Kidney (tissue), 14 donors: ENCODE results near the gene GCNA. TPM values are rescaled to one million over a fixed set of nuclear protein-coding genes. Genes with fewer than 3 reads are reported as not detected.

Experiments used
- DNase-seq, 5 donors: peaks; one replicate each; pipeline ENCODE4 v3.0.0-alpha.2; 2013 to 2020
- FAIRE-seq: peaks from 2 replicates; lab custom pipeline; 2012; peaks lifted over from hg19 to GRCh38; lab: Jason Lieb, UNC
- H3K27ac ChIP-seq, 2 donors: one replicate each; pipeline ENCODE4 v1.7.0; 2013; ENCODE audit warnings: low read depth in 2 of 2, low read length in 2 of 2, inconsistent platforms in 1 of 2
- H3K27me3 ChIP-seq: one replicate; pipeline ENCODE4 v1.7.1; 2013; ENCODE audit warnings: low read length, inconsistent platforms; ENCODE audit not compliant: control insufficient read depth, insufficient read depth
- H3K36me3 ChIP-seq, 3 donors: one replicate each; pipeline versions ENCODE4 v1.7.0 to v1.7.1; 2013; ENCODE audit warnings: low read length in 3 of 3, control low read depth in 1 of 3, inconsistent platforms in 1 of 3; ENCODE audit not compliant: insufficient read depth in 3 of 3, control insufficient read depth in 2 of 3
- H3K4me1 ChIP-seq, 3 donors: one replicate each; pipeline versions ENCODE4 v1.7.0 to v1.7.1; 2013; ENCODE audit warnings: low read length in 3 of 3, inconsistent platforms in 1 of 3, low read depth in 1 of 3; ENCODE audit not compliant: control insufficient read depth in 2 of 3, insufficient read depth in 2 of 3
- H3K4me3 ChIP-seq, 3 donors: one replicate each; pipeline versions ENCODE4 v1.7.0 to v1.8.1; 2013; ENCODE audit warnings: low read length in 3 of 3, control low read depth in 1 of 3, inconsistent platforms in 1 of 3
- H3K9ac ChIP-seq, 3 donors: one replicate each; pipeline versions ENCODE4 v1.7.0 to v1.7.1; 2013; ENCODE audit warnings: low read length in 3 of 3, control low read depth in 1 of 3, inconsistent platforms in 1 of 3
- H3K9me3 ChIP-seq, 3 donors: one replicate each; pipeline versions ENCODE4 v1.7.0 to v1.7.1; 2013; ENCODE audit warnings: low read length in 3 of 3, control low read depth in 1 of 3, inconsistent platforms in 1 of 3; ENCODE audit not compliant: control insufficient read depth in 2 of 3, insufficient read depth in 1 of 3
- intact Hi-C: fragments of 100-400 bp; cut with DNase I; formaldehyde crosslinking; loops from one replicate; pipeline ENCODE4 v1.11.1; 2022
- polyA plus RNA-seq: library from polyadenylated mRNA; stranded (reverse); fragments of 350-450 nt; fragmentation: Illumina TruSeq; extraction: RNeasy Lipid Tissue Mini Kit (QIAGEN cat#74804); gene quantifications from one replicate; pipeline ENCODE4 v1.2.3, GENCODE V29; 2014; ENCODE audit warnings: low read depth, low replicate concordance; ENCODE audit not compliant: insufficient read depth
- total RNA-seq: library from RNA; stranded (reverse); fragmentation: NEBNext Ultra II Directional; extraction: Animal tissue kit (Norgen Biotek cat#: 25700); gene quantifications from one replicate; pipeline ENCODE4 v1.2.1, GENCODE V29; 2021
- TF ChIP-seq, protein P1 (sequence below): IDR thresholded peaks from 3 replicates; pipeline ENCODE4 v1.5.1; 2012; ENCODE audit warnings: mild to moderate bottlenecking, moderate library complexity, borderline replicate concordance; ENCODE audit not compliant: insufficient read depth; ENCODE audit errors: extremely low read depth
- donor health status: control.
- donor health status: control.
- donor health status: control.
- donor health status: control.
- donor health status: control.
- donor health status: DM: yes; HTN: yes; CAD: no.
- donor health status: Normal renal cell carcinoma (clear cell type).

Gene GCNA
- total and polyA plus RNA-seq, 2 donors from 2014 or later, result 1.6 to 2.7 TPM

DNA sequence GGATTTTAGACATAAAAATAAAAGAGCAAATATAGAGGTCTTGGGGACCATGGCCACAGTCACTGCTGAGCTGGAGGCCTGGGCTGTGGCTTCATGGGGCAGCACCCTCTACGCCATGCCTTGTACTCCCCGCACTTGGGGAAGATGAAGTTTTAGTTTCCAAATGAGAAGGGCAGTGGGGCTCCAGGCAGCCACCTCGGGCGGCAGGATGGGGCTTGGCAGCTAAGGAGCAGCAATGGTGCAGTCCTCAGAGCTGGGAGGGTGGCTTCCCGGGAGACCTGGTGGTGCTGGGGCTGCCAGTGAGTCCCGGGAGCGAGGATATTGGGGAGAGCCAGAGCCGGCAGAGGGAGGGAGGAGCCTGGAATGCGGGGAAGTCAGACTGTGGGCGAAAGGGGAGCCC, 37.7 kb downstream of the GCNA start:
- FAIRE-seq, result no peak

DNA sequence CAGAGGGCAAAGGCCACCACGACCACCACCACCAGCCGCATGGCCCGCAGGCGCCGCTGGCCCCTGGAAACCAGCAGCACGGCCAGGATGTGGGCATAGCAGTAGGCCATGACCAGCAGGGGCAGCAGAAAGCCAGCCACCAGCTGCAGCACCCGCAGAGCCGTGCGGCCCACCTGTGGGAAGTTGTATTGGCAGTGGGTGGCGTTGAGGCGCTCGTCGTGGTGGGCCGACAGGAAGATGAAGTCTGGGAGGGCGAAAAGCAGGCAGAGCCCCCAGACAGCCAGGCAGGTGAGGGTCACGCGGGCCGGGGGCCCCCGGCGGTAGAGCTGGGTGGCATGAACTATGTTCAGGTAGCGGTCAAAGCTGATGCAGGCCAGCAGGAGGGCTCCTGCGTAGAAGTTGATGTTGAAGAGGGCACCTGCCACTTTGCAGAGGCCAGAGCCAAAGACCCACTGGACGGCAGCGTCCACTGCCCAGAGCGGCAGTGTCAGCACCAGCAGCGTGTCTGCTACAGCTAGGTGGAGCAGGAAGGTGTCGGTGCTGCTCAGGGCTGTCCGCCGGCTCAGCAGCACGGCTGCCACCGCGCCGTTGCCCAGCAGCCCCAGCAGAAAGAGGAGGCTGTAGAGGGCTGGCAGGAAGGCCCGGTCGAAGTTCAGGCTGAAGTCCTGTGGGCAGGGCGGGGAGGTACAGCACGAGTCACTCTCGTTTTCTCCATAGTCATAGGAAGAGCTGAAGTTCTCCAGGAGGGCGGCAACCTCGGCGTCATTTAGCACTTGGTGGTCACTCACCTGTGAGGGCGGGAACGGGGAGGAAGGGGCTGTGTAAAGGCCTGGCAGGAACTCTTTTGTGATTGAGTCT, 38.7 kb downstream of the GCNA start:
- Histone ChIP-seq H3K9ac (no peak overlapping the region), H3K27ac (peak overlapping the region; percentile 28 to 43), H3K9me3 (no peaks in the 10 kb centered on the region), H3K27me3 (no peaks in the 10 kb centered on the region), H3K4me3 (no peak overlapping the region), H3K36me3 (peaks cover 0 to 6% (median 3%) of the 10 kb centered on the region in 3 donors), H3K4me1 (no peaks in the 10 kb centered on the region)
- DNase-seq (no peak), FAIRE-seq (no peak)
- intact Hi-C loops, result no loop called here
- TF ChIP-seq, protein P1, sequence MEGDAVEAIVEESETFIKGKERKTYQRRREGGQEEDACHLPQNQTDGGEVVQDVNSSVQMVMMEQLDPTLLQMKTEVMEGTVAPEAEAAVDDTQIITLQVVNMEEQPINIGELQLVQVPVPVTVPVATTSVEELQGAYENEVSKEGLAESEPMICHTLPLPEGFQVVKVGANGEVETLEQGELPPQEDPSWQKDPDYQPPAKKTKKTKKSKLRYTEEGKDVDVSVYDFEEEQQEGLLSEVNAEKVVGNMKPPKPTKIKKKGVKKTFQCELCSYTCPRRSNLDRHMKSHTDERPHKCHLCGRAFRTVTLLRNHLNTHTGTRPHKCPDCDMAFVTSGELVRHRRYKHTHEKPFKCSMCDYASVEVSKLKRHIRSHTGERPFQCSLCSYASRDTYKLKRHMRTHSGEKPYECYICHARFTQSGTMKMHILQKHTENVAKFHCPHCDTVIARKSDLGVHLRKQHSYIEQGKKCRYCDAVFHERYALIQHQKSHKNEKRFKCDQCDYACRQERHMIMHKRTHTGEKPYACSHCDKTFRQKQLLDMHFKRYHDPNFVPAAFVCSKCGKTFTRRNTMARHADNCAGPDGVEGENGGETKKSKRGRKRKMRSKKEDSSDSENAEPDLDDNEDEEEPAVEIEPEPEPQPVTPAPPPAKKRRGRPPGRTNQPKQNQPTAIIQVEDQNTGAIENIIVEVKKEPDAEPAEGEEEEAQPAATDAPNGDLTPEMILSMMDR, result peak; percentile 11

More for the DNA sequence above, 37.7 kb downstream of the GCNA start:
- no peaks in the 10 kb centered on the region for H3K27me3 ChIP-seq
- no peak overlapping the region for H3K27ac ChIP-seq
- no peak overlapping the region for H3K9ac ChIP-seq
- no peak for DNase-seq
- peaks cover 0 to 10% (median 6%) of the 10 kb centered on the region in 3 donors for H3K36me3 ChIP-seq
- H3K4me1 ChIP-seq, result no peaks in the 10 kb centered on the region
- no peak overlapping the region for H3K4me3 ChIP-seq
- intact Hi-C loops, result no loop called here
- TF ChIP-seq, protein P1, result no peak
- no peaks in the 10 kb centered on the region for H3K9me3 ChIP-seq

DNA sequence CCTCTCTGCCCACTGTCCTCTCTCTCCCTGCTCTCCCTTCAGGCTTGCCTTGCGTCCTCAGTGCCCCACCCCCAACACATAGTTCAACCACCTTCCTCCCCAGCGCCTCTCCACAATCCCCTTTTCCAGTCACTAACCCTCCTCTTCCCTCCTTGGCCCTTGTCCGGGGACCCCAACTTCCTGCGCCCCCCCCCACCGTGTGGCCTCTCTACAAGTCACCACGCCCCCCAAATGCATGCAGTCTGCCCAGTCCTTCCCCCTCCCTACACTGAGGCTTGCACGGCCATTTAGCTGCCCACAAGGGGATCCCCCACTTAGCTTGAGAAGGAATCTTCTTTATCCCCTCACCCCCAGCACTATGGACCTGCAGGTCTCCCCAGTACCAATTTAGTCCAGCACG, 39.5 kb downstream of the GCNA start:
- H3K27ac ChIP-seq, result peak overlapping the region; percentile 28 to 43
- no peaks in the 10 kb centered on the region for H3K9me3 ChIP-seq
- DNase-seq (no peak), FAIRE-seq (no peak)
- intact Hi-C loops, result no loop called here
- no peak overlapping the region for H3K9ac ChIP-seq
- TF ChIP-seq, protein P1, result no peak
- no peak overlapping the region for H3K4me3 ChIP-seq
- peaks cover 0 to 5% (median 0%) of the 10 kb centered on the region in 3 donors for H3K4me1 ChIP-seq
- no peaks in the 10 kb centered on the region for H3K27me3 ChIP-seq
- peaks cover 0 to 1% (median 0%) of the 10 kb centered on the region in 3 donors for H3K36me3 ChIP-seq
